Activated T-cell treated with anti-CD3 and anti-CD28 coated beads, Interleukin-2, amount 50 U/mL, for 24 hours (primary cell): ENCODE results near the gene PXMP2.

Source experiments
- DNase-seq: peaks from one replicate; pipeline ENCODE4 v3.0.0-alpha.2; 2020
- H3K27ac Mint-ChIP-seq: 2 replicates; pipeline ENCODE4 v1.8.0; 2020; ENCODE audit warnings: mild to moderate bottlenecking, mixed read lengths
- H3K27me3 Mint-ChIP-seq: 2 replicates; pipeline ENCODE4 v1.8.0; 2020; ENCODE audit warnings: mixed read lengths
- H3K36me3 Mint-ChIP-seq: 2 replicates; pipeline ENCODE4 v1.8.0; 2020; ENCODE audit warnings: low read depth, mixed read lengths
- H3K4me1 Mint-ChIP-seq: 2 replicates; pipeline ENCODE4 v1.8.0; 2020; ENCODE audit warnings: low read depth, mixed read lengths
- H3K4me3 Mint-ChIP-seq: 2 replicates; pipeline ENCODE4 v1.8.0; 2020; ENCODE audit warnings: mild to moderate bottlenecking, moderate library complexity, mixed read lengths
- H3K9me3 Mint-ChIP-seq: 2 replicates; pipeline ENCODE4 v1.8.0; 2020; ENCODE audit warnings: mixed read lengths

Gene PXMP2

GRCh38 chr12:132687211-132688164 is at the start of gene PXMP2, which contains the start of gene POLE:
PXMP2 (plus strand) TSS chr12:132687587; CDS start chr12:132687671, 84 bp downstream.
POLE (minus strand) TSS chr12:132687342; CDS start chr12:132687315, 27 bp downstream.
- Mint-ChIP-seq H3K4me1 (peaks cover 28% of the 10 kb centered on the region), H3K36me3 (peaks cover 30% of the 10 kb centered on the region), H3K9me3 (no peaks in the 10 kb centered on the region), H3K27me3 (no peaks in the 10 kb centered on the region), H3K4me3 (peak within 1 kb of the TSS; percentile 79), H3K27ac (peak within 1 kb of the TSS; percentile 89)
- peak; percentile 97 for DNase-seq

- Mint-ChIP-seq H3K4me3 (no peak overlapping the region), H3K9me3 (no peaks in the 10 kb centered on the region), H3K4me1 (no peaks in the 10 kb centered on the region), H3K27ac (no peak overlapping the region), H3K27me3 (no peaks in the 10 kb centered on the region), H3K36me3 (peaks cover 99% of the 10 kb centered on the region)
- no peak for DNase-seq
These were observed 49.6 kb upstream of the PXMP2 start for GRCh38 chr12:132637811-132638210.

DNA sequence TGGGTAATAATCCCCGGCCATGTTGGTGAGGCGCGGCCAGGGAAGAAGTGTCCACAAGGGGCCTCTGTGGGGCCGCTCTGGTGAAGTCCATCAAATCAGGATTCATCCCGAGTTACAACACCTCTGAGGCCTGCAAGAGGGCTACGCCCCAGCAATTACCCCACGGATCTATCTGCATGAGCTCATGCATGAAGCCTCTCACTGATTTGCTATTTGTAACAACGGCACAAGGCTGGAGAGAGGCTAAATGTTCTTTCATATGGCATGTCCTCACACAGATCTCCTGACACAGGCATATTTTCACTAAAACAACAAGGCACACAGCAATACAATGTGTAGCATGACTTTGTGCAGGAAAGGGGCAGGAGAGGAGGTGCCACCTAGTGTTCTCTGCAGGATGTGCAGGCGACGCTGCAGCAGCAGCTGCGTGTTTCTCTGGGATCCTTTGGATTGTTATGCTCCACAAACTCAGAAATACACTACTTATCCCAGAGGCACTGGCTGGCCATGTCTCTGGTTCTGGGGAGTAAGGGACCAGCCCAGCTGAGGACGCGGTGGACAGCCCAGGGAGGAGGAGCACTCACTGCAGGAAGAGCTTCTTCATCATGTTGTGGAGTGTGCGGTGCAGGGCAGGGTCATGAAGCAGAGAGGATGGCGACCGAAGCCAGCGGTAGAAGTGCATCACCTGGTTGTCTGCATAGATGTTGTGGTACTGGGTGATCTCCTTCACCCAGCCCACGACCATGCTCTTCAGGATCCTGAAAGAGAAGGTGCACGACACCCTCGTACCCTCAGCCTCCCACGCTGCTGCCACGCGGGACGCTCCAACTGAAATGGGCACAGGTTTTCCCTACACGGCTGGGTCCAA is 48.6 kb upstream of the PXMP2 start:
- no peak overlapping the region for H3K4me3 Mint-ChIP-seq
- H3K36me3 Mint-ChIP-seq, result peaks cover 99% of the 10 kb centered on the region
- DNase-seq, result no peak
- H3K9me3 Mint-ChIP-seq, result no peaks in the 10 kb centered on the region
- no peaks in the 10 kb centered on the region for H3K4me1 Mint-ChIP-seq
- H3K27ac Mint-ChIP-seq, result no peak overlapping the region
- no peaks in the 10 kb centered on the region for H3K27me3 Mint-ChIP-seq

- peaks cover 95% of the 10 kb centered on the region for H3K36me3 Mint-ChIP-seq
These were observed 47.3 kb upstream of the PXMP2 start for GRCh38 chr12:132639956-132640520.

DNA sequence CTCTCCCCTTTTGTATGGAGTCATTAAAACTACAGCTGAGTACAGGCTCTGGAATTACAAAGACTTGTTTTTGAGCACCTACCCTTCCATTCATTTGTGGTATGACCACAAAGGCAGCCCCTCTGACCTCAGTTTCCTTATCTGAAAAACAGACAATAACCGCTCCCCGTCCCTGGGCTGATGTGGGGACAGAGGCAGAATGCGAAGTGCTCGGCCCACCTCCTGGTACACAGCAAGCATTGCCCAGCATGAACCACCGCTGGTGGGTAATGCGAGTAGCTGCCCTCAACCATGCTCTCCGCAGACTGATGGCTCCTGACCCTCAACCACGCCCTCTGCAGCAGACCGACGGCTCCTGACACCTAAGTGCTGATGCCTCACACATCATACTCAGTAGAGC is 46.5 kb upstream of the PXMP2 start:
- peaks cover 94% of the 10 kb centered on the region for H3K36me3 Mint-ChIP-seq
- no peak overlapping the region for H3K27ac Mint-ChIP-seq
- DNase-seq, result no peak
- H3K4me3 Mint-ChIP-seq, result no peak overlapping the region
- H3K9me3 Mint-ChIP-seq, result no peaks in the 10 kb centered on the region
- peaks cover 2% of the 10 kb centered on the region for H3K4me1 Mint-ChIP-seq
- H3K27me3 Mint-ChIP-seq, result no peaks in the 10 kb centered on the region

More at GRCh38 chr12:132639956-132640520, 47.3 kb upstream of the PXMP2 start:
- DNase-seq, result no peak
- Mint-ChIP-seq H3K9me3 (no peaks in the 10 kb centered on the region), H3K4me1 (no peaks in the 10 kb centered on the region), H3K4me3 (no peak overlapping the region), H3K27me3 (no peaks in the 10 kb centered on the region), H3K27ac (no peak overlapping the region)

DNA sequence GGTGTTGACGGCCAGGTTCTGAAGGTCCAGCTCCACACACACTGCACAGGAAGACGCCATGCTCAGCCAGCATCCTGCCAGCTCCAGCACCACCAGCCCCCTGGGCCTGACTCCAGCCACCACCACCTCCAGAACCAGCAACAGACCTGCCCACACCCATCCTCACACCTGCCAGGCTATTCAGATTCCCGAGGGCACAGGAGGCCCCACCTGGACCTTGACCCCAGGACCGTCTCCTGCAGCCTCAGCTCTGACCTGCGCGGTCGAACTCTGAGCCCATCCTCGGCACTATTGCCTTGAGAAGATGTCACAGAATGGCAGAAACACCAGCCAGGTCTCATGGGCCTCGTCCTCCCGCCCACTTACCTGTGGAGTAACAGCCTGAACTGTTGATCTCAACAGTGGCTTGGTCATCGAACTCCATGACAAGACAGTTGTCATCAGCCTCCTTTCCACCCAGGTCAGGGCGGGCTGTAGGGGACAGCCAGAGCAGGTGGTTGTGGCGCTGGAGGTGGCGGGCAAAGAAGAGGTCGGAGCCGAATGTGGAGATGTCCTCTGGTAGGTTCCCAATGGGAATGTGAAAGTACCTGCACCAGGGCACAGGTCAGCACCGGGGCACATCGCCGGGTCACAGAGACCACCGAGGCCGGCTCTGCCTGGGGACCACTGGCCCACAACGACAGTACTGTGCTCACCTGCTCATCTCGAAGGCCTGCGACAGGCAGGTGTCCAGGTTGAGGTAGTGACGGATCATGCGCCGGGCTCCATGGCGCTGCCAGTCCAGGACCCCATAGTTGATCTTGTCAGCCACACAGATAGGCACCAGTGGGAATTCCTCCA is 45.4 kb upstream of the PXMP2 start:
- H3K4me1 Mint-ChIP-seq, result peaks cover 8% of the 10 kb centered on the region
- H3K27me3 Mint-ChIP-seq, result no peaks in the 10 kb centered on the region
- peaks cover 93% of the 10 kb centered on the region for H3K36me3 Mint-ChIP-seq
- no peak overlapping the region for H3K4me3 Mint-ChIP-seq
- no peak for DNase-seq
- no peaks in the 10 kb centered on the region for H3K9me3 Mint-ChIP-seq
- peak overlapping the region; percentile 26 for H3K27ac Mint-ChIP-seq

DNA sequence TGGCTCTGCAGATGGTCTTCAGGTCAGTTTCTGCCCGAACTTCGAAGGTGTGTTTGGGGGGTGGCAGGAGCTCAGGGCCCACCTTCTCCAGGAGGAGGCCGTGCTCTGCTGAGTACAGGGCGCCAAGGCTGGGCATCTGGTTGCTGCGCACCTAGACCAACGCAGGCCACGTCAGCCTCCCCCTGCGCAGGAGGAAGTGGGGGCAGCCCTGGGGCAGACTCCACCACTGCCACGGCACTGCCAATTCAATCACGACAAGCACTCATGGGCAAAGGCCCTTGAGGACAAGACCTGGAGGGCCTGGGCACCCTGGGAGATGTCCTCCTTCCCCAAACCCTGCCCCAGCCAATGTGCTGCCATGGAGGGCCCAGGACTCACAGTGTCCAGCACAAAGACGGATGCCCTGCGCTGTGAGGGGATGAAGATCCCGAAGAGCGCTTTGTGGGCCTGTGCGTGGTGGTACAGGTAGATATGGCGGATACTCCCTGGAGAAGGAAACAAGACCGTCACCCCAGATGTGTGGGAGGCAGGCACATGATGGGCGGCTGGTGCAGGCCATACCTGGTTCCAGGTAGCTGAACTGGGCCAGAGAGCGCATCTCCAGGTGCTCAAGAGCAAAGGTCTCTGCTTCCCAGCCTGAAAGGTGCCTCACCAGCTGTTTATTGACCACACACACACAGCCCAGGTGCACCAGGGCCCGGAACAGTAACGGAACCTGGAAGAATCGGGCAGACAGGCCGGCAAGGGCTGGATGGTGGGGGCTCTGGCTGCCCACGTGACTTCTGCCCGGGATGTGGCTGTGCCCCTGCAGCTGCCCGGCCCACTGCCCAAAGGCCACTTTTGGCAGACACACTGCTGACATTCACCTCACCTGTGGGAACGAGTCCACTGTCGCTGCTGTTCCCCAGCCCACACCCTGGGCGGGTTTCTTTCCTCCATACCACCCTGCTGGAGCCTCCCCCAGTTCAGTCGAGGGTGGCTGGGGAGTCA is 44.2 kb upstream of the PXMP2 start:
- H3K36me3 Mint-ChIP-seq, result peaks cover 93% of the 10 kb centered on the region
- peaks cover 14% of the 10 kb centered on the region for H3K4me1 Mint-ChIP-seq
- H3K9me3 Mint-ChIP-seq, result no peaks in the 10 kb centered on the region
- no peak overlapping the region for H3K27ac Mint-ChIP-seq
- H3K27me3 Mint-ChIP-seq, result no peaks in the 10 kb centered on the region
- H3K4me3 Mint-ChIP-seq, result no peak overlapping the region
- DNase-seq, result no peak

- DNase-seq, result no peak
- Mint-ChIP-seq H3K27ac (peak overlapping the region; percentile 8), H3K9me3 (no peaks in the 10 kb centered on the region), H3K4me1 (peaks cover 14% of the 10 kb centered on the region), H3K27me3 (no peaks in the 10 kb centered on the region), H3K4me3 (no peak overlapping the region), H3K36me3 (peaks cover 93% of the 10 kb centered on the region)
These were observed 40.5 kb upstream of the PXMP2 start for GRCh38 chr12:132646850-132647249.

DNA sequence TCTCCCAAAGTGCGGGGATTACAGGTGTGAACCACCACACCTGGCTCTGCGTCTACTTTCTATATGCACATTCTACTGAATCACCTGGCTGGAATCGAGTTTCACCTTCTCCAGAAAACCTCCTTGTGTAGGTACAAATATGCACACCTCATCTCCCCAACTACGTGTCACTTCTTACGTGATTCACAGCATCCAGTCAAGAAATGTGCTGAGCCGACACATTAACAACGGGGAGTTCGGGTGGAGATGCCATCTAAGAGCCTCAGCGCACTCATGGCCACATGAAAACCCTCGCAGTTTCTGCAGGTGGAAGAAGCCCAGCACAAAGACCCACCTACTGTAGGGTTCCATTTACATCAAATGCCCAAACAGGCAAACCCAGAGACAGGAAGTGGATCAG is 39.5 kb upstream of the PXMP2 start:
- peaks cover 14% of the 10 kb centered on the region for H3K4me1 Mint-ChIP-seq

DNA sequence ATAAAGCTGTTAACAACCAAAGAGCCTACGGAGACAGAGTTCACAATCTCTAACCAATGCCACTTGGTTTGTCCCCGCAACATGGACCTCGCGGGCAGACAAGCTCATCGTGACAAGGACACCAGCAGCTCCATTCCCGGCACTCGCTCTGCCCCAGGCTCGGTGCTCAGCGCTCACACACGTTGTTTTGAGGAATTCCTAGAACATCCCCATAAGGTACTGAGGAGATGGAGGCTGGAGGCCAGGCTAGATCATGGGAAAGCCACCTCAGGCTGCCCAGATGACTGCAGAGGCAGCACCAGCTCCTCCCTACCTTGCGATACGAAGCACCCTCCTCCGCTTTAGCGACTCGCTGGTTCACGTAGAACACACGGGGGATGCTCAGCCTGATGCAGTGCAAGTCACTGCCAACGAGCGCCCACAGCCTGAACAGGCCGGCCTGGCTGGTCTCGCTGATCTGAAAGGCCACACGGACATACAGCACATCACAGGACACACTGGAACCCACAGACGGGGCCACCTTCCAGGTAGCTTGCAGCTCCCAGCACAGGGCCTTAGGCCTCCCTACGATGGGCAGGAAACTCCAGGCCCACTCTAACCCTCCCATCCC is 38.7 kb upstream of the PXMP2 start:
- Mint-ChIP-seq H3K36me3 (peaks cover 93% of the 10 kb centered on the region), H3K4me3 (no peak overlapping the region), H3K4me1 (peaks cover 14% of the 10 kb centered on the region)

More for the DNA sequence above, 39.5 kb upstream of the PXMP2 start:
- H3K36me3 Mint-ChIP-seq, result peaks cover 93% of the 10 kb centered on the region
- H3K9me3 Mint-ChIP-seq, result no peaks in the 10 kb centered on the region
- H3K4me3 Mint-ChIP-seq, result no peak overlapping the region
- no peaks in the 10 kb centered on the region for H3K27me3 Mint-ChIP-seq
- no peak for DNase-seq
- H3K27ac Mint-ChIP-seq, result peak overlapping the region; percentile 18

GRCh38 chr12:132649226-132649945 is 38.0 kb upstream of the PXMP2 start:
- peaks cover 93% of the 10 kb centered on the region for H3K36me3 Mint-ChIP-seq

More for the DNA sequence above, 38.7 kb upstream of the PXMP2 start:
- no peak overlapping the region for H3K27ac Mint-ChIP-seq
- DNase-seq, result no peak
- no peaks in the 10 kb centered on the region for H3K9me3 Mint-ChIP-seq
- no peaks in the 10 kb centered on the region for H3K27me3 Mint-ChIP-seq

More at GRCh38 chr12:132649226-132649945, 38.0 kb upstream of the PXMP2 start:
- no peak for DNase-seq
- Mint-ChIP-seq H3K4me1 (peaks cover 14% of the 10 kb centered on the region), H3K27me3 (no peaks in the 10 kb centered on the region), H3K4me3 (no peak overlapping the region), H3K9me3 (no peaks in the 10 kb centered on the region), H3K27ac (no peak overlapping the region)
